CD4-positive, alpha-beta T cell treated with Interleukin-12 subunit alpha and Interleukin-12 subunit beta, for 1 hour (primary cell): ENCODE data around the gene THG1L.

Source experiments
- DNase-seq: peaks from one replicate; pipeline ENCODE4 v3.0.0-alpha.2; 2020

The THG1L gene

DNA sequence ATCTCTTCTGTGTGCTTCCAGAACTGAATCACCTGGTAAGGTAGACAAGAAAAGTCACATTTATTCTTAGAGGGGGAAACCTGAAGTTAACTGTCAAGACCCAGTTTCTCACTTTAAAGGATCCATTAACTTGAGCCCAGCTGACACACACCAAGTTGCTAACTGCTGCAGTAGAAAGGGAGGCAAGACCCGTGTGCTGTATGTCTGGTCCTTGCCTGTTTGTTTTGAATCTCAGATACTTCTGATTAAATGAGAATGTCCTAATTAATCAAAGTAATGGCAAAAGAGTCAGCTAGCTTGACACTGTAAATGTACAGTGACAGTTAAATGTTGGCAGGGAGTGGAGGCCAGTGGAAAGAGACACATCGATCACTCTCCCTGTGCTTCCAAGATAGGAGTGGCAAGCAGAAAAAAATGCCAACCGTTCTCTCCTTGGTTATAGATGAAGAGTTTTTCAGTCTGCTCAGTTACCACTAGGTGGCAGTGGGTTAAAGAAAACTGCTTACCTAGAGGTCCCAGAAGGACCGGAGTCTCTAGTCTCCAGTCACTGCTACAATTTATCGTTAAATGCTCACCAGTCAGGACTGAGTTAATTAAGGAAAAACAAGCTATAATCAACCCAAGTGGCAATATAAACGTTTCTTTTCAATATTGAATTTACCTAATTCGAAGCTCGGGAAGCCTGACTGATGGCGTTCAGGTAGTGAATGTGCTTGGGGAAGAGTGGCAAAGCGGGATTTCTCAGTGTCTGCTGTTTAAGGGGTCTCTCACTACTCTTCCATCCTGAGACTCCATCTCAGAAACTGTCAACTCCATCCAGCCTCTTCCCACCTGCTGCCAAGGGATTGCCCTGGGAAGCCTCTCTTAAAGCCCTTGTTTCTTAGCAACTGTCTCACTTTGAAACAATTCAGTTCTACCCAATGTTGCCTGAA, 30.7 kb downstream of the THG1L start:
- peak; percentile 53 for DNase-seq

DNA sequence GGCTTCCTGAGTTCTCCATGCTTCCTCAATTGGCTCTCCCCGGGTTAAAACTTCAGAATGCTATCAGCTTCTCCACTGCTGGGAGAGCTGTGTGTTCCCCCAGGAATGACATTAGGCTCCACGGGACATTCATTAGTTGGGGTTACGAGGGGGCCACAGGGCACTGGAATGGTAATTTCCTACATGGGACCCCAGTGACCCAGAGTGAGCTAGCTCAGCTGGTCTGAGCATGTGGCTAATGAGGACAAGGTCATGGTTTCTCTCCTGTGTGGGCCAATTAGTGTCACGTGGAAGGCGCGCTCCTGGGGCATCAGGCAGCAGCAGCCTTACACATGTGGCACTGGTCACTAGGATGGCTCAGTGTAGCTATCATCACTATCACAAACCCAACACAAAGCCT, 33.3 kb downstream of the THG1L start:
- no peak for DNase-seq

DNA sequence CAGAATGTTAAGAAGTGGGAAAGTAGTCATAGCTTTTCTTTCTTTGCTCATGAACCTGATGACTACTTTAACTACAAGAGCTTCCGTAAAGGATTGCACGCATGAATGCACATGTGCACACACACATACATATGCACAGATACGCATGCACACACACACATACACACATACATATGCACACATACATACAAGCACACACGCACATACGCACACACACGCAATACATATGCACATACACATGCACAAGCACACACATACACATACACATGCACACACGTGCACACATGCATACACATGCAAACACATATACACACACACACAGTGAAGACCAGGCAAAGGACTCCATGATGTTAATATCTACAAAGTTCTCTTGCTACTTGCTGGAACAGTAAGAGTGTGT, 35.2 kb downstream of the THG1L start:
- DNase-seq: no peak

DNA sequence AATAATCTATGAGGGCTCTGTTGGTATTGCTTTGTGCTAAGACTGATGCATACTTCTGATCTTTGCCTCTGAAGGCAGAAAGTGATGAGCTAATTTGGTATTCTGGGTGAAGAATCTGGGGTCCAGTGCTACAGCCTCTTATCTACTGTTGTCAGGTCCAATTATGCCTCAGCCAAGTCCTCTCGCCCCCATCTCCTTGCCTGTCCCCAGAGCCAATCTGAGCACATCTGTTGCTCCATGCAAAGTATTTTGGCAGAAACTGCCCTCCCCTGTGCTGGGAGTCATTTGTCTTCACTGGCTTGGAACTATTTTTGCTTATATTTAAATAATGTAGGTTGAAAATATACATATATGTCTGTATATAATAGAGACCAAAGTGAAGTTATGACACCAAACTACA, 35.7 kb downstream of the THG1L start:
- DNase-seq: no peak

DNA sequence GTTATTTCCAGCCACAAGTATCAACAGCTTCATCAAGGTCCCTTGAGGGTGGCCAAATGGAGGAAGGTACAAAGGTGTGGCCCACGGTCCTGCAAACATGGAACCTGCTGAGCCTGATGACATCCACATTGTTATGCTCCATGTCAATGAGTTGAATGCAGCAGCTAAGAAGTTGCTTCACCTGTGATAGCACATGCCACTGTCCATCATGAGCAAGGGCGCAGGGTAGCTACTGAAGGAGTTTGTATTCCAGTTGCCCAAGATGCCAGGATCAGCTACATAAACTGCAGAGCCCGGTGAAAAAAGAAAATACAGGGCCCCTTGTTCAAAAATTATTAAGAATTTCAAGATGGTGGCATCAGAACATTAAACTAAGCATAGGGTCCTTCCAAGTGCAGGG, 36.5 kb downstream of the THG1L start:
- no peak for DNase-seq

DNA sequence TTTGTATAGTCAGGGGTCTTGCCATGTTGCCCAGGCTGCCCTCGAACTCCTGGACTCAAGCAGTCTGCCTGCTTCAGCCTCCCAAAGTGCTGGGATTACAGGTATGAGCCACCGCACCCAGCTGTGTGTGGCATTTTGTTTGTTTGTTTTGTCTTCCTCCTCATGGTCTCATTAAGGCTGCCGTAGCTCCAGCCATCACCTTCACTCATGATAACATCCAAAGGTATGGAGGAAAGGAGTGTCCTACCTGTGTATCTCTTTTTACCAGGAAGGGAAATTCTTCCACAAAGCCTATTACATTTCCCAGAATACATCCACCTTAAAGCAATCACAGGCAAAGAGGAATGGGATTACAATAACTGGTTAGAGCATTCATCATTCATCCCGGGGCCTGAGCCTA, 39.4 kb downstream of the THG1L start:
- DNase-seq: no peak

DNA sequence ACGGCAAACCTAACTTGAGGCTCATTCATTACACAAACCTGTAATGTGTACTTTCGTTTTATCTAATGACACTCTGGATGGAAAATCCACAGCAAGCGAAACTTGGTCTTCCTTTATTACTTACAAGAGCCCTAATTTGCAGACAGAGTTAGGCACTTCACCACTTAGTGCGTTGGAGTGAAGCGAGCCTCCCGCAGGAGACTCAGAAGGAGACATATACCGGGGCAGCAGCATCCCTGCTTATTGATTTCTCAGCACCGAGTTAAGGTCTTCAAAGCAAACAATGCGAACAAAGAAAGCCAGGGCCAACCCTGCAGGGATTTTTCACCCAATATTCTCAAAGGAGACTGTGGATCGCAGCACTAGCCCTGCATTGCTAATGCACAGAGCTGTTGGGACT, 40.9 kb downstream of the THG1L start:
- DNase-seq: no peak

DNA sequence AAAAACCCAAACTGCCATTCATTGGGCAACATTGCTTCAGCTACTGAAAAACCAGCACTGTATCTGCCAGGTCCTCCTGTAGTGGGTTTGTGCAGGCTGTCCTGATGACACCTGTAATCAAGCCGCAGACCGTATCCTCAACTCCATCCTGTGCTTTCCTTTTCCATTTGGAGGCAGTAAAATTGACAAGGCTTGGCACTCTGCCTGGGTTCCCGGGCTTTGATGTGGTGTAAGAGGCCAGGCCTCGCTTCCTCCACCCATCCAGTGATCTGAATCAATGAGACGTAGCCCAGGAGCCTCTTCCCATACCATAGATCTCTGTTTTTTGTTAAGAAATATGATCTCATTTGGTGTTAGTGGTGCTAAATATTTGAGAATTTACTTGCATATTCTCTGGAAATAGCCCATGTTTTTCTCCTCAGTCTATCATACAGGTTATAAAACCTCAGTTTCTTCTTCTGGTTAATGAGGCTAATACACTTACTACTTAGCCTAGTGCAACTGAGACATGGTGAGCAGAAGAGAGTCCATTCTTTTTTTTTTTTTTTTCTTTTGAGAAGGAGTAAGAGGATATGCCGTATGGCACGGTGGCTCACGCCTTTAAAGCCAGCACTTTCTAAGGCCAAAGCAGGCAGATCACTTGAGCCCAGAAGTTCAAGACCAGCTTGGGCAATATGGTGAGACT, 47.0 kb downstream of the THG1L start:
- no peak for DNase-seq

DNA sequence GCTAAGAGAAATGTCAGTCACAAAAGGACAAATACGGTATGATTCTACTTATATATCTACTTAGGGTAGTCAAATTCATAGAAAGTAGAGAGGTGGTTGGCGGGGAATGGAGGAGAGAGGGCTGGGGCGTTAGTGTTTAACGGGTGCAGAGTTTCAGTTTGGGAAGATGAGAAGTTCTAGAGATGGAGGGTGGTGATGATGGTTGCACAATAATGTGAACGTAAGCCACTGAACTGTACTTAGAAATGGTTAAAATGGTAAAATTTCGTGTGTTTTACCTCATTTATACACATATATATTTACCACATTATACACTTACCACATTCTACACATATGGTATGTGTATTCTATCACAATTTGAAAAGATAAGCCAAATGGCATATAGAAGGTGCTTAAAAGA, 48.0 kb downstream of the THG1L start:
- no peak for DNase-seq

DNA sequence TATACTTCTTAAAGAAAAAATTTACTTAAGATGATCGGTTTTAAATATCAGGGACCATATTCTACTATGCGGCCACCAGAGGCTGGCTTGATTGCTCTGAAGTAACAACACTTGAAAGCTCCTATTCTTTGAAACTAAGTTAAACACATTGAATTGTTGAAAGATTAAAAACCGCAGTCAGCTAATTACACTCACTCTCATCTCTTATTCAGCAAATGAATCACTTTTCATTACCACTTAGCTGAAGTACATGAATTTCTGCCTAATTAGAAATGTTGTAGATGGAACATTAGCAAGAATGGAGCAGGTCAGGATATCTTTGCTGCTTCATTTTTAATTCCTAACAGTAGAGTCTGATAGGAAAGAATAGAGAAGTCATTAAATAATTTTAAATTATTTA, 54.6 kb downstream of the THG1L start:
- DNase-seq: no peak
